ENCODE measurements around the gene PRDX5. TPM values are rescaled to one million over a fixed set of nuclear protein-coding genes. Genes with fewer than 3 reads are reported as not detected.
A peak's percentile ranks its signal among the peaks of the same experiment; 100 is the strongest.

PRDX5 gene
- total and polyA plus RNA-seq, 9 of the 15 experiments (the other 6 are each of a cell fraction or from before 2014, with no cell fraction given): 40.8 to 327 (median 204) TPM

GRCh38 chr11:64356498-64357411, 38.8 kb downstream of the PRDX5 start (continued):
- TF ChIP-seq NONO (IDR thresholded peaks at IDR 0.05; ENCODE audit: low read depth in 2 of 2, low read length in 1 of 2) (no peak), TCF3 (CRISPR knock-in tag; IDR thresholded peaks at IDR 0.05) (no peak), FOXA1 (IDR thresholded peaks at IDR 0.05; ENCODE audit: borderline replicate concordance) (no peak), ZNF449 (CRISPR knock-in tag; IDR thresholded peaks at IDR 0.05) (no peak), TFAP4 (CRISPR knock-in tag; IDR thresholded peaks at IDR 0.05; ENCODE audit: borderline replicate concordance) (peak; percentile 66; the same call in 1 of the 2 replicates), AFF1 (IDR thresholded peaks at IDR 0.05; ENCODE audit: low read depth in 1 of 2, partially characterized antibody in 2 of 2) (peak in 1 of 2 experiments; percentile 43), RFX5 (IDR thresholded peaks at IDR 0.05; ENCODE audit: low read depth, low read length) (no peak), MYNN (IDR thresholded peaks at IDR 0.05) (no peak), MYNN (CRISPR knock-in tag; IDR thresholded peaks at IDR 0.05) (no peak), SREBF2 (CRISPR knock-in tag; IDR thresholded peaks at IDR 0.05) (no peak), GMEB1 (CRISPR knock-in tag; IDR thresholded peaks at IDR 0.05) (no peak), ATF1 (CRISPR knock-in tag; IDR thresholded peaks at IDR 0.05) (no peak), ATF1 (tag; IDR thresholded peaks at IDR 0.05) (peak; percentile 81), KHSRP (IDR thresholded peaks at IDR 0.05) (no peak), ZNF668 (CRISPR knock-in tag; IDR thresholded peaks at IDR 0.05) (no peak), PTBP1 (IDR thresholded peaks at IDR 0.05; ENCODE audit: low read depth, low read length) (no peak), TAF1 (IDR thresholded peaks at IDR 0.05; ENCODE audit: control insufficient read depth, extremely low read depth, insufficient read depth, low read length, severe bottlenecking) (no peak), YY1 (IDR thresholded peaks at IDR 0.05; ENCODE audit: borderline replicate concordance in 1 of 3, control insufficient read depth in 1 of 3, extremely low read depth in 1 of 3, insufficient read depth in 3 of 3, insufficient read length in 1 of 3, insufficient replicate concordance in 2 of 3, low read depth in 1 of 3, low read length in 2 of 3) (peak in 2 of 3 experiments; percentile 26 to 41)
